ENCODE measurements around the gene CDC37L1.
"Not testable (repeated sequence)": the region's sequence is repeated elsewhere in the genome, so short reads cannot be mapped to it uniquely, and the experiment has no call there.

Gene CDC37L1

GRCh38 chr9:4679268-4680172 is at the start of gene CDC37L1:
Gene CDC37L1, plus strand, starts transcription at chr9:4679569. Its CDS starts 199 bp downstream, at chr9:4679768.
- peak; percentile 99 for DNase-seq

DNA sequence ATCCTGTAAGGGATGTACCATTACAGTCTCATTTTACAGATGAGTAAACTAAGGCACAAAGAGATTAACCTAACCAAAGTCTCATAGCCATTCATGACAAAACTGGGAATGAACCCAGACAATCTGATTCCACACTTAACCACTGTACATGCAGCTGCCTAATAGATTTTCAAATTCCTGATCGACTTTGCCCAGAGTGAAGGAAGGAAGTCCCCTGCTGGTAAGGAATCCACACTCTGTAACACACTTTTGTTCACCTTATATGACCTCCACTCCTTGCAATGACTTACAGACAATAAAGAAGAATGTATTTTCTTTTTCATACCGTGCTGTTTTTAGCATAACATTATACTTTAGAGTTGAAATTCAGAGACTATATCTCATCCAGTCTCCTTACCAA is 48.5 kb upstream of the CDC37L1 start:
- no peak for DNase-seq

GRCh38 chr9:4638968-4639367 is 40.4 kb upstream of the CDC37L1 start:
- DNase-seq, result no peak

GRCh38 chr9:4639420-4639819 is 39.9 kb upstream of the CDC37L1 start:
- DNase-seq, result no peak

GRCh38 chr9:4640027-4640426 is 39.3 kb upstream of the CDC37L1 start:
- DNase-seq, result peak; percentile 39

DNA sequence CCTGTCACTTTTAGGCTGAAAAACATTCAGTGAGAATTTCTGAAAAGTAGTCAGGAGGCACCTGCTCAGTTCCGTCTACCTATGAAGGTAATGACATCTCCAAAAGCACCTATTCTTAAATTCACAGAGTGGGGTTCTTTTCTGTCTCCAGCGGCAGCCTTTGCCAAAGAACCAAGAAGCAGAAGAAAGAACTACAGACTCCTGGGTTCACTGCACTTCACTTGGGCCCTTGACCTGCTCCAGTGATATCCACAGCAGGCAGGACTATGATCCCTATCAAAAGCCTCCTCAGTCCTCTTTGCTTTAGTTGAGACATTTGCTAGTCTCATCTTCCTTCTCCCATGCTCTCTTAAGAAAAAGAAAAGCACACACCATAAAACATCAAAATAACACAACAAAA is 37.0 kb upstream of the CDC37L1 start:
- DNase-seq, result no peak

GRCh38 chr9:4654084-4654483 is 25.3 kb upstream of the CDC37L1 start:
- no peak for DNase-seq

GRCh38 chr9:4654538-4654937 is 24.8 kb upstream of the CDC37L1 start:
- DNase-seq, result no peak

GRCh38 chr9:4656196-4656595 is 23.2 kb upstream of the CDC37L1 start:
- DNase-seq, result not testable (repeated sequence)

- DNase-seq, result no peak
Measured at GRCh38 chr9:4656621-4657020, 22.7 kb upstream of the CDC37L1 start.

DNA sequence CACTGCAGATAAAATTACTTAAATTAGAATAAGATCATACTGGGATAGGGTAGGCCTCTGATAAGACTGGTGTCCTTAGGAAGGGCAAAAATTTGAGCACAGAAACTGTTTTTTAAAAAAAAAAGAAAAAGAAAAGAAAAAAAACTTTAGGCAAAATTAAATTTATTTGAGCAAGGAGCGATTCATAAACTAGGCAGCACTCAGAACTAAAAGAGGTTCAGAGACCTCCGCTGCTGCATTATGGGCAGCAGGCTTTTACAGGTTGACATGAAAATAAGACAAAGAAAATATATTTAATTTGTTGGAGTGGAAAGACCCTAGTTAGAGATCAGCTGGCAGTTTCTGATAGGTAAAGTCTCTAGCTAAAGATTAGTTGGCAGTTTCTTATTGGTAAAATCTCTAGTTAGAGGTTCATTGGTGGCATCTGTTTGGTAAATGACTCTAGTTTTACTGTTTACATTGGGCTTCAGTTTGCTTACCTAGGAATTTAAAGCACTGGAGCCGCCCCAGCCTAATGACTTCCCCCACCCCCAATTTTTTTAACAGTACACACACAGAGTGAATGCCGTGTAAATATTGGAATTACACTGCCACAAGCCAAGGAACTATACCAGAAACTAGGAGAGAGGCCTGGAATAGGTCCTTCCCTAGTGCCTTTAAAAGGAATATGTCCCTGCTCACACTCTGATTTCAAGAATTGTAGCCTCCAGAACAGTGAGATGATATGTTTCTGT is 21.8 kb upstream of the CDC37L1 start:
- DNase-seq, result no peak

DNA sequence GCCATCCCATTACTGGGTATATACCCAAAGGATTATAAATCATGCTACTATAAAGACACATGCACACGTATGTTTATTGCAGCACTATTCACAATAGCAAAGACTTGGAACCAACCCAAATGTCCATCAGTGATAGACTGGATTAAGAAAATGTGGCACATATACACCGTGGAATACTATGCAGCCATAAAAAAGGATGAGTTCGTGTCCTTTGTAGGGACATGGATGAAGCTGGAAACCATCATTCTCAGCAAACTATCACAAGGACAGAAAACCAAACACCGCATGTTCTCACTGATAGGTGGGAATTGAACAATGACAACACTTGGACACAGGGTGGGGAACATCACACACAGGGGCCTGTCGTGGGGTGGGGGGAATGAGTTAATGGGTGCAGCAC is 18.7 kb upstream of the CDC37L1 start:
- not testable (repeated sequence) for DNase-seq

DNA sequence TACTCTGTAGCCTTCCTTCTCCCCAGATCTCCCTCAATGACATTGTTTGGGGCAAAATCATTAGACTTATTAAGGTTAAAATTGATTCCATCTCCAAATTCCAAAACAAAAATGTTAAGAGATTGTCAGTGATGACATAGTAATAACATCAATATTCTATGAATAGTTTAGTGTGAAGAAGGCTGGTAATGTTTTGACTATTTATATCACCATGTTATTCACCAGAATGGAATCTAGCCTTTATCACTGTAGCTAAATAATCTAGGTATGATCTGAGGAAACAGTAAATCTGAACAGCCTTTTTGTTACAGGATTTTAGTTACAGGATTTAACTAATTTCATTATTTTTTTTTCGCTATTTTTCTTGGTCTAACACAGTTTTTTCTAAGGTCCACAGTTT is 18.2 kb upstream of the CDC37L1 start:
- DNase-seq, result no peak

GRCh38 chr9:4661611-4662010 is 17.8 kb upstream of the CDC37L1 start:
- no peak for DNase-seq

DNA sequence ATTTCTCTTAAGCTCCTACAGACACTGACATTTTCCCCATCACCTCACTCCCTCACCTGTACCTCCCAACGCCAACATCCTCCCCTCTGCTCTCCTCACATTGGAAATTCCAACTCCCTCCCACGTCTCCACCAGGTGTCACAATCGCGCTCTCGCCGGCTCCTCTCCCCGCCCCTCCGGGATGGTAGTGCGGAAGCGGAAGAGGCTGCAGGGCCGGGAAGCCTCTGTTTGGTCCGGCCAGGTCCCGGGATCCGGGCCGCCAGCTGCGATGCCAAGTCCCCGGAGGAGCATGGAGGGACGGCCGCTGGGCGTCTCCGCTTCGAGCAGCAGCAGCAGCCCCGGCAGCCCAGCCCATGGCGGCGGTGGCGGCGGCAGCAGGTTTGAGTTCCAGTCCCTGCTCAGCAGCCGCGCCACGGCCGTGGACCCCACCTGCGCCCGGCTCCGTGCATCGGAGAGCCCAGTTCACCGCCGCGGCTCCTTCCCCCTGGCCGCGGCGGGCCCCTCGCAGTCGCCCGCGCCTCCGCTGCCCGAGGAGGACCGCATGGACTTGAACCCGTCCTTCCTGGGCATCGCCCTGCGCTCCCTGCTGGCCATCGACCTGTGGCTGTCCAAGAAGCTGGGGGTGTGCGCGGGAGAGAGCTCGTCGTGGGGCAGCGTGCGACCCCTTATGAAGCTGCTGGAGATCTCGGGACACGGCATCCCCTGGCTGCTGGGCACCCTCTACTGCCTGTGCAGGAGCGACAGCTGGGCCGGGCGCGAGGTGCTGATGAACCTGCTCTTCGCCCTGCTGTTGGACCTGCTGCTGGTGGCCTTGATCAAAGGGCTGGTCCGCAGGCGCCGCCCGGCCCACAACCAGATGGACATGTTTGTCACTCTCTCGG is 17.0 kb upstream of the CDC37L1 start, which contains the start of gene PLPP6:
Gene PLPP6, plus strand, starts transcription at position 187 of the 881 bp plus-strand sequence. Its CDS starts 82 bp downstream, at position 269.
- peak; percentile 79 for DNase-seq

DNA sequence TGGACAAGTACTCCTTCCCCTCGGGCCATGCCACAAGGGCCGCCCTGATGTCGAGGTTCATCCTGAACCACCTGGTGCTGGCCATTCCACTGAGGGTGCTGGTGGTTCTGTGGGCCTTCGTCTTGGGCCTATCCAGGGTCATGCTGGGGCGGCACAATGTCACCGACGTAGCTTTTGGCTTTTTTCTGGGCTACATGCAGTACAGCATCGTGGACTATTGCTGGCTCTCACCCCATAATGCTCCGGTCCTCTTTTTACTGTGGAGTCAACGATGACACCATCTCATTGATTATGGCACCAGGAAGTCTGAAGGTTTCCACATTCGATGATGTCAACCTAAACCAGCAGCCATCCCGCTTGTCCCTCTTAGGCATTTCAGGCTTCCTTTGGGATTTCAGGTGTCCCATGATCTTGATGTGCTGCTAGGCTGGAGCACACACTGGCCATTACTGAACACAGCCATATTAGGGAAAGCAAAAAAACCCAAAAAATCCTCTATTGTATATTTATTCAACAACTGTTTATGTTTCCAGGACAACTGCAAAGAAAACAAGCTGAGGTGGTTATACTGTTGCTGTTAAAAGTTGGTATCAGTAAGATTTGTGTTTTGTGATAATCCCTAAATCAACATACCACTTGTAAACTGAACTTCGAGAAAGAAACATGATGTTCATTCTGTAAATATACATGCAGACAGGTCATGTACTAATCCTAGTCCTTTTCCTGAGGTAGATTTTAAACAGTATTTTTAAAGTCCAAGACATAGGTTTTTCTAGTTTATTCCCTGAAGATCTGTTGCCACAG is 16.2 kb upstream of the CDC37L1 start:
- DNase-seq, result no peak

GRCh38 chr9:4663956-4664355 is 15.4 kb upstream of the CDC37L1 start:
- DNase-seq, result no peak

GRCh38 chr9:4665357-4665756 is 14.0 kb upstream of the CDC37L1 start:
- DNase-seq, result no peak

DNA sequence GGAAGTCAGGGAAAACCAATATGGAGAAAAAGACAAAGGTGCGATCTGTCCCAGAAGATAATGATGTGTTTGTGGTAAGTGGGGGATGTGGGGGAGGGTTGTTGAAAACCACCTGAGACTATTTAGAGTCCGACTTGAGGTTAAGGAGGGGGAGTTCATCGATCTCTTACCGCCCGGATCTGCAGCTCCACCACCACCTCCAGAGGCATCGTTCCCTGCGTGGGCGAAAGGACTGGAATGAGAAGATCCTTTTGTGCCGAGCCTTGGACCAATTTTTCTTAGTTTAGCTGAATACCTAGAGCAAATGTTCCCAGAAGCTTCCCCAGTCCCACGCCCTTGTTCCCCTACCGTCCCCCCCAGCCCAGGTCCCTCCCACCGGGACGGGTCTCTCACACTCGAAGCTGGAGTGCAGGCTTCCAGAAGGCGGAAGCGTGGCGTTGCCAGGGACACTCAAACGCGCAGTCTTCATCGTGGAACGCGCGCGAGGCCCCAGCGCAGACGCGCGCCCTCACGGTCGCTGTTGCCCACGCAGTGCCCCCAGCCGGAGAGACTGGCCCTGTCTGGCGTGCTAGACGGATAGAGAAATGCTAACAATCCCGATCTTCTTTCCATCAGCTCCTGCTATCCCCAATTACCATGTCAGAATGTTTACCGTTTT is 13.2 kb upstream of the CDC37L1 start, which contains the start of gene SPATA6L:
Gene SPATA6L, minus strand, starts transcription at position 439 of the 658 bp plus-strand sequence. Its CDS starts 230 bp downstream, at position 209.
- DNase-seq, result peak; percentile 35

GRCh38 chr9:4667681-4668080 is 11.7 kb upstream of the CDC37L1 start:
- no peak for DNase-seq

GRCh38 chr9:4668604-4669003 is 10.8 kb upstream of the CDC37L1 start:
- DNase-seq, result no peak
